K562 (cell line): ENCODE data around the gene CLCF1. TPM values are rescaled to one million over a fixed set of nuclear protein-coding genes. Genes with fewer than 3 reads are reported as not detected.

ENCODE experiments used
- ATAC-seq: fragments of 200-7000 bp; cut with Tn5 transposase; 3 replicates; pipeline ENCODE4 v1.9.1; 2020; ENCODE audit warnings: moderate library complexity
- BruUV-seq: library from RNA; stranded (reverse); fragments of 400-500 nt; replicated peaks from 2 replicates; lab custom pipeline; 2021; lab: Mats Ljungman, UMichigan
- CTCF ChIA-PET: fragments of 300-600 bp; formaldehyde crosslinking; extraction: SDS; loops from one replicate; lab custom pipeline; 2021; ENCODE audit warnings: low intra/inter-chr PET ratio; lab: Yijun Ruan, JAX
- POLR2A ChIA-PET: fragments of 300-600, 350-650 bp; sonication (Branson Sonifier 250); formaldehyde crosslinking; extraction: SDS; loops from one replicate; lab custom pipeline; 2021; ENCODE audit warnings: antibody characterized with exemption, inconsistent platforms; lab: Yijun Ruan, JAX
- DNase-seq, 4 experiments: peaks; one replicate each; pipeline versions ENCODE4 v3.0.0 to v3.0.0-alpha.2; 2011 to 2018; ENCODE audit warnings: low spot score in 3 of 4, mixed read lengths in 3 of 4; ENCODE audit errors: extremely low read depth in 1 of 4
- FAIRE-seq: peaks from 2 replicates; lab custom pipeline; 2011; peaks lifted over from hg19 to GRCh38; lab: Jason Lieb, UNC
- H2AFZ ChIP-seq: 2 replicates; pipeline ENCODE4 v1.6.0; 2011; ENCODE audit warnings: low read depth, low read length, control low read depth, inconsistent platforms
- H3K27ac ChIP-seq: fragments of 200-600 bp; 3 replicates; pipeline ENCODE4 v1.8.0; 2011; ENCODE audit warnings: low read depth, mild to moderate bottlenecking, control low read depth, inconsistent platforms, low read length, moderate library complexity, mixed read lengths; ENCODE audit errors: extremely low read depth
- H3K27me3 ChIP-seq, 2 experiments: fragments of 300-600 bp in 1 of 2; 2 replicates in 1 of 2; 3 replicates in 1 of 2; pipeline versions ENCODE4 v1.6.0 to v1.8.0; 2011; ENCODE audit warnings: inconsistent platforms in 2 of 2, low read length in 2 of 2, mild to moderate bottlenecking in 1 of 2, mixed read lengths in 1 of 2, moderate library complexity in 1 of 2; ENCODE audit not compliant: control insufficient read depth in 2 of 2, insufficient read depth in 2 of 2
- H3K36me3 ChIP-seq: fragments of 300-600 bp; 3 replicates; pipeline ENCODE4 v1.8.0; 2011; ENCODE audit warnings: mild to moderate bottlenecking, low read length, inconsistent platforms; ENCODE audit not compliant: control insufficient read depth, insufficient read depth
- H3K4me1 ChIP-seq, 2 experiments: fragments of 200-600 bp in 1 of 2; replicated peaks in 1 of 2; 2 replicates in 1 of 2; 3 replicates in 1 of 2; pipeline versions ENCODE4 v1.5.1 to v1.8.0; 2011; ENCODE audit warnings: inconsistent platforms in 2 of 2, low read length in 2 of 2, mild to moderate bottlenecking in 1 of 2, mixed read lengths in 1 of 2, moderate library complexity in 1 of 2; ENCODE audit not compliant: control insufficient read depth in 2 of 2, insufficient read depth in 2 of 2
- H3K4me2 ChIP-seq: 2 replicates; pipeline ENCODE4 v1.6.1; 2011; ENCODE audit warnings: low read length, control low read depth, inconsistent platforms, mixed read lengths; ENCODE audit not compliant: insufficient read depth
- H3K4me3 ChIP-seq: fragments of 200-600 bp; sonication (generic), shearing (Covaris generic); 2 replicates; pipeline ENCODE4 v1.5.1; 2016; ENCODE audit warnings: control low read depth, inconsistent platforms
- H3K79me2 ChIP-seq: fragments of 200-600 bp; 3 replicates; pipeline ENCODE4 v1.8.0; 2011; ENCODE audit warnings: low read length, inconsistent platforms; ENCODE audit not compliant: control insufficient read depth, insufficient read depth
- H3K9ac ChIP-seq, 2 experiments: 2 replicates each; pipeline versions ENCODE4 v1.6.0 to v1.6.1; 2011; ENCODE audit warnings: low read depth in 2 of 2, low read length in 2 of 2, control low read depth in 1 of 2, inconsistent platforms in 1 of 2, mild to moderate bottlenecking in 1 of 2, mixed read lengths in 1 of 2; ENCODE audit not compliant: insufficient read depth in 1 of 2
- H3K9me1 ChIP-seq: one replicate; pipeline ENCODE4 v1.6.0; 2011; ENCODE audit warnings: inconsistent platforms, mild to moderate bottlenecking, low read length, moderate library complexity; ENCODE audit not compliant: control insufficient read depth, insufficient read depth
- H3K9me3 ChIP-seq: replicated peaks from 2 replicates; pipeline ENCODE4 v1.5.1; 2011; ENCODE audit warnings: low read depth, low read length, inconsistent platforms; ENCODE audit not compliant: control insufficient read depth, insufficient read depth
- H4K20me1 ChIP-seq: replicated peaks from 2 replicates; pipeline ENCODE4 v1.6.1; 2011; ENCODE audit warnings: low read length, inconsistent platforms, mixed read lengths; ENCODE audit not compliant: control insufficient read depth, insufficient read depth
- EZH2 ChIP-seq: IDR thresholded peaks from 2 replicates; pipeline ENCODE4 v1.6.1; 2012; ENCODE audit warnings: low read depth, mild to moderate bottlenecking, inconsistent platforms, low read length, borderline replicate concordance
- MAFF ChIP-seq: IDR thresholded peaks from 2 replicates; pipeline ENCODE4 v1.6.1; 2012; ENCODE audit warnings: low read length, improper control_type of control experiment
- POLR2G ChIP-seq: fragments of 200-400 bp; formaldehyde crosslinking; IDR thresholded peaks from 2 replicates; pipeline ENCODE4 v1.6.1; 2017; ENCODE audit warnings: low read depth, mild to moderate bottlenecking, antibody characterized with exemption, low read length, moderate library complexity
- RBFOX2 ChIP-seq: fragments of 200-400 bp; formaldehyde crosslinking; IDR thresholded peaks from 2 replicates; pipeline ENCODE4 v1.6.1; 2017; ENCODE audit warnings: low read depth, mild to moderate bottlenecking, low read length, moderate library complexity
- ZBTB34 ChIP-seq: fragments of 250-450 bp; sonication (Bioruptor Pico); IDR thresholded peaks from 2 replicates; pipeline ENCODE4 v1.8.0; 2021; ENCODE audit warnings: mild to moderate bottlenecking, moderate library complexity
- WGBS: fragments of 100-300 bp; shearing (Covaris generic); methylation state at CpG from one replicate; pipeline ENCODE4 v1.1.6; 2016; ENCODE audit warnings: low coverage, mixed read lengths; ENCODE audit not compliant: insufficient coverage; ENCODE audit errors: missing lambda C conversion rate; 5-methylcytosine and 5-hydroxymethylcytosine counted together
- in situ Hi-C: fragments of 300-500 bp; cut with MboI; formaldehyde crosslinking; loops from 4 replicates; pipeline ENCODE4 v1.15.0; 2018; ENCODE audit warnings: inconsistent platforms, mixed read lengths
- intact Hi-C: fragments of 100-400 bp; cut with micrococcal nuclease; formaldehyde crosslinking; loops from 2 replicates; pipeline ENCODE4 v1.14.2; 2022
- polyA plus RNA-seq, 8 experiments: library from polyadenylated mRNA; depleted of rRNA in 4 of 8; stranded (reverse) in 5 of 8; unstranded in 3 of 8; fragments of >200 nt; fragmentation: Nextera tagmentation in 2 of 8; fragmentation: Illumina TruSeq in 1 of 8; extraction: Ambion mirVana in 2 of 8; extraction: Trizol in 1 of 8; gene quantifications; 2 replicates each; pipeline versions ENCODE4 v1.2.1 to v1.2.3, GENCODE V29; 2011 to 2014; ENCODE audit warnings: inconsistent platforms in 1 of 8, missing spikeins in 1 of 8
- total RNA-seq, 7 experiments: library from RNA; depleted of rRNA in 6 of 7; stranded (reverse); fragments of >200 nt in 6 of 7; fragmentation: Illumina TruSeq in 2 of 7; extraction: Trizol in 2 of 7; gene quantifications; 2 replicates each; pipeline versions ENCODE4 v1.2.1 to v1.2.3, GENCODE V29; 2011 to 2021; ENCODE audit warnings: low replicate concordance in 1 of 7

The CLCF1 gene
- total and polyA plus RNA-seq, 9 of the 15 experiments (the other 6 are each of a cell fraction or from before 2014, with no cell fraction given): 0.49 to 5.8 (median 3.0) TPM

DNA sequence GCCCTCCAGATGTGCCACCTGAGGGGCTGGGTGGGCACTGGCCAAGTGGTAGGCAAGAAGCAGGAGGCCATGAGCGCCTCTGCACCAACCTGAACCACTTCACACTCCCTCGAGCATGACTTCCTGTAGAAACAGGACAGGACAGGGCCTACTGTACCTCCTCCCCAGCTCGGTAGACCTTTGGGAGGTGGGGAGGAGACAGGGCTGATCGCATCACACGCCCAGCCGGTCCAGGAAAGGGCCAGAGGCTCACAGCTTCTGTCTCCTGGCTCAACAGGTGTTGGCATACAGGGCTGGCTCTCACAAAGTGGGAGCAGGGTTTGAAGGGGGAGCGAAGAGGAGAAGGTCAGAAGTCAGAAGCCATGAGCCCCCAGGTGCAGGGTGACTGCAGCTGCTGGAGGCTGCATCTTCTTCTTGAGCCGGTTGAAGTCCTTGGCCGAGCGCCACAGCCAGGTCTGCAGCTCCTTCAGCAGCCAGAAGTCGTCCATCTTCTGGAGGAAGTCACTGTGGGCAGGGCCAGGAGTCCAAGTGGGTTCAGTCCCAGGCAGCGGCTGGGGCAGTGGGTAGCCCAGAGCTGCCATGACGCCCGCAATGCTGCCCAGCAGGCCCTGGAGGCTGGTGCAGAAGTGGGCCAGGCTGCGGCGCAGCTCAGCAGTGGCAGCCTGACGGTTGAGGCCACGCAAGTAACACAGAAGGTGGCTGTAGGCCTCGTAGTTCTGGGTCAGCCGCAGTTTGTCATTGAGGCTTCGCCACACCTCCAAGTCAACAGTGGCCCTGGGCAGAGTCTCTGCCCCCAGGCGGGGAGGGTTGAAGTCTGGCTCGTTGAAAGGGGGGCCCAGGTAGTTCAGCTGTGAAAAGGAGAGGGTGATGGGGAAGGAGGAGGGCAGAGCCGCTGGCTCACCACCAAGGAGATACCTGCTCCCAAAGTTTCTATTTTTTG lies 8.3 kb downstream of the CLCF1 start:
- peaks cover 7 to 39% of the 10 kb centered on the region in 2 experiments for H3K4me1 ChIP-seq
- ATAC-seq: no peak
- no peak for FAIRE-seq
- 79% methylated on average over 19 of the region's 24 CpGs for WGBS
- no peaks in the 10 kb centered on the region; the same call in 1 of the 2 replicates for H3K9me3 ChIP-seq
- H3K79me2 ChIP-seq: no peaks in the 10 kb centered on the region
- intact Hi-C loops: no loop called here
- no peak overlapping the region for H2AFZ ChIP-seq
- DNase-seq: no peak
- TF ChIP-seq POLR2G: peak; percentile 17; the same call in 1 of the 2 replicates
- no peak for TF ChIP-seq MAFF
- ChIA-PET POLR2A (interaction anchor here (0.6 to 1.2 kb wide), 3 partner anchors 11 to 45 kb away, joined by 4 read pairs; partner anchors contain the start of gene PPP1CA), CTCF (no interaction called here)
- H3K27ac ChIP-seq: no peak overlapping the region
- peaks cover 5% of the 10 kb centered on the region; the same call in 1 of the 3 replicates for H3K36me3 ChIP-seq
- no peak overlapping the region for H3K4me3 ChIP-seq
- no TSS peak for BruUV-seq
- in situ Hi-C loops: no loop called here
- no peak overlapping the region for H3K4me2 ChIP-seq
- H4K20me1 ChIP-seq: no peaks in the 10 kb centered on the region
- no peaks in the 10 kb centered on the region for H3K9me1 ChIP-seq
- H3K9ac ChIP-seq: peak overlapping the region in 1 of 2 experiments; percentile 6; a peak in 1 of 4 replicates
- no peaks in the 10 kb centered on the region for H3K27me3 ChIP-seq

GRCh38 chr11:67364169-67364568 lies 9.2 kb downstream of the CLCF1 start:
- H3K27me3 ChIP-seq: no peaks in the 10 kb centered on the region
- POLR2A ChIA-PET: interaction anchor here (0.6 to 1.7 kb wide), 4 partner anchors 10 to 48 kb away, joined by 3 to 4 read pairs (median 4); no protein-coding TSS in a partner anchor
- H3K9me1 ChIP-seq: no peaks in the 10 kb centered on the region
- FAIRE-seq: no peak
- H2AFZ ChIP-seq: no peak overlapping the region
- BruUV-seq: no TSS peak
- 0 out of 4 replicates have a peak overlapping the region, but pooled peaks of 1 of the 2 experiments have one; percentile 31 for H3K9ac ChIP-seq
- intact Hi-C loops (no loop called here), in situ Hi-C loops (no loop called here)
- H3K9me3 ChIP-seq: no peaks in the 10 kb centered on the region; the same call in 1 of the 2 replicates
- no peak for TF ChIP-seq EZH2
- TF ChIP-seq RBFOX2: no peak
- no peak for TF ChIP-seq ZBTB34 (CRISPR knock-in tag)
- no peak for DNase-seq
- peaks cover 5% of the 10 kb centered on the region; the same call in 1 of the 3 replicates for H3K36me3 ChIP-seq
- CTCF ChIA-PET: no interaction called here
- WGBS: 94% methylated on average over 3 of the region's 3 CpGs
- H3K4me3 ChIP-seq: no peak overlapping the region
- peaks cover 2 to 32% of the 10 kb centered on the region in 2 experiments; a peak in 4 of 5 replicates for H3K4me1 ChIP-seq
- ATAC-seq: no peak
- no peaks in the 10 kb centered on the region for H3K79me2 ChIP-seq
- H4K20me1 ChIP-seq: no peaks in the 10 kb centered on the region
- H3K4me2 ChIP-seq: no peak overlapping the region
- no peak overlapping the region for H3K27ac ChIP-seq
